WTC11 (cell line): ENCODE measurements around the gene CEP192. TPM values are rescaled to one million over a fixed set of nuclear protein-coding genes. Genes with fewer than 3 reads are reported as not detected.

Source experiments
- ATAC-seq: fragments of 200-7000 bp; cut with Tn5 transposase; 2 replicates; pipeline ENCODE4 v1.10.0; 2021; ENCODE audit warnings: mild to moderate bottlenecking, moderate library complexity
- CTCF ChIA-PET: fragments of 300-600 bp; sonication (Branson Sonifier 250); formaldehyde crosslinking; loops from one replicate; lab custom pipeline; 2021; ENCODE audit warnings: antibody characterized with exemption; lab: Charles Lee
- POLR2A ChIA-PET: fragments of 350-600 bp; sonication (Branson Sonifier 250); formaldehyde crosslinking; loops from one replicate; lab custom pipeline; 2021; ENCODE audit warnings: antibody characterized with exemption; lab: Charles Lee
- DNase-seq: peaks from one replicate; pipeline ENCODE4 v3.0.0; 2021; ENCODE audit warnings: low spot score
- H3K27ac Mint-ChIP-seq: 2 replicates; pipeline ENCODE4 v1.8.0; 2021; ENCODE audit warnings: mixed read lengths
- H3K27me3 Mint-ChIP-seq: 2 replicates; pipeline ENCODE4 v1.8.0; 2021; ENCODE audit warnings: low read depth, mild to moderate bottlenecking, moderate library complexity, mixed read lengths
- H3K36me3 Mint-ChIP-seq: 2 replicates; pipeline ENCODE4 v1.8.0; 2021; ENCODE audit warnings: mixed read lengths
- H3K4me1 Mint-ChIP-seq: 2 replicates; pipeline ENCODE4 v1.8.0; 2022; ENCODE audit warnings: mixed read lengths
- H3K4me3 Mint-ChIP-seq: 2 replicates; pipeline ENCODE4 v1.8.0; 2021; ENCODE audit warnings: mild to moderate bottlenecking, moderate library complexity, mixed read lengths
- H3K9me3 Mint-ChIP-seq: 2 replicates; pipeline ENCODE4 v1.8.0; 2021; ENCODE audit warnings: mixed read lengths
- ATF1 ChIP-seq: sonication (generic); formaldehyde crosslinking; IDR thresholded peaks from 2 replicates; pipeline ENCODE4 v1.8.1; 2023; ENCODE audit warnings: mild to moderate bottlenecking, moderate library complexity, missing genetic modification reagents
- CREM ChIP-seq: sonication (generic); formaldehyde crosslinking; IDR thresholded peaks from 2 replicates; pipeline ENCODE4 v1.8.1; 2022; ENCODE audit warnings: mild to moderate bottlenecking, missing genetic modification reagents, moderate library complexity
- EMX1 ChIP-seq: fragments of 250-450 bp; sonication (Bioruptor Pico); IDR thresholded peaks from 2 replicates; pipeline ENCODE4 v1.8.0; 2021; ENCODE audit warnings: mild to moderate bottlenecking
- GRHL2 ChIP-seq: fragments of 250-450 bp; sonication (Bioruptor Pico); IDR thresholded peaks from 2 replicates; pipeline ENCODE4 v1.8.0; 2022; ENCODE audit warnings: mild to moderate bottlenecking, moderate library complexity; ENCODE audit not compliant: insufficient replicate concordance, severe bottlenecking
- JAZF1 ChIP-seq: fragments of 250-450 bp; sonication (Bioruptor Pico); IDR thresholded peaks from 2 replicates; pipeline ENCODE4 v1.9.0; 2021; ENCODE audit warnings: moderate library complexity, mild to moderate bottlenecking, inconsistent platforms
- JUN ChIP-seq: sonication (generic); formaldehyde crosslinking; IDR thresholded peaks from 2 replicates; pipeline ENCODE4 v1.8.0; 2023; ENCODE audit warnings: mild to moderate bottlenecking, missing genetic modification reagents
- KAT7 ChIP-seq: sonication (generic); formaldehyde crosslinking; IDR thresholded peaks from 2 replicates; pipeline ENCODE4 v1.8.1; 2023; ENCODE audit warnings: missing genetic modification reagents, mild to moderate bottlenecking, borderline replicate concordance
- MXD4 ChIP-seq: fragments of 250-450 bp; sonication (Bioruptor Pico); IDR thresholded peaks from 2 replicates; pipeline ENCODE4 v1.8.0; 2021; ENCODE audit warnings: mild to moderate bottlenecking, moderate library complexity, borderline replicate concordance
- MYBL2 ChIP-seq: sonication (generic); formaldehyde crosslinking; IDR thresholded peaks from 2 replicates; pipeline ENCODE4 v1.8.1; 2023; ENCODE audit warnings: mild to moderate bottlenecking, moderate library complexity, missing genetic modification reagents
- NR3C1 ChIP-seq: sonication (generic); formaldehyde crosslinking; conservative IDR thresholded peaks from 2 replicates; pipeline ENCODE4 v1.8.1; 2023; ENCODE audit warnings: low read depth, mild to moderate bottlenecking, missing genetic modification reagents
- RORB ChIP-seq: fragments of 250-450 bp; sonication (Bioruptor Pico); IDR thresholded peaks from 2 replicates; pipeline ENCODE4 v1.9.0; 2021; ENCODE audit warnings: mild to moderate bottlenecking
- TEAD4 ChIP-seq: sonication (generic); formaldehyde crosslinking; IDR thresholded peaks from 2 replicates; pipeline ENCODE4 v1.8.0; 2022; ENCODE audit warnings: mild to moderate bottlenecking, missing genetic modification reagents
- TP53 ChIP-seq: sonication (generic); formaldehyde crosslinking; IDR thresholded peaks from 2 replicates; pipeline ENCODE4 v1.8.1; 2023; ENCODE audit warnings: mild to moderate bottlenecking, missing genetic modification reagents
- ZNF671 ChIP-seq: fragments of 250-450 bp; sonication (Bioruptor Pico); IDR thresholded peaks from 2 replicates; pipeline ENCODE4 v1.8.0; 2021; ENCODE audit warnings: mild to moderate bottlenecking
- total RNA-seq: library from RNA; stranded (reverse); gene quantifications from 3 replicates; pipeline ENCODE4 v1.2.3, GENCODE V29; 2021
- TF ChIP-seq, protein P1 (sequence below): fragments of 250-450 bp; sonication (Bioruptor Pico); IDR thresholded peaks from 2 replicates; pipeline ENCODE4 v1.9.0; 2021; ENCODE audit warnings: mild to moderate bottlenecking
- TF ChIP-seq, protein P2 (sequence below): sonication (generic); formaldehyde crosslinking; IDR thresholded peaks from 2 replicates; pipeline ENCODE4 v1.8.1; 2023; ENCODE audit warnings: mild to moderate bottlenecking, missing genetic modification reagents, moderate library complexity
- TF ChIP-seq, protein P3 (sequence below): fragments of 250-450 bp; sonication (Bioruptor Pico); IDR thresholded peaks from 2 replicates; pipeline ENCODE4 v1.9.0; 2021; ENCODE audit warnings: moderate library complexity, mild to moderate bottlenecking, inconsistent platforms, borderline replicate concordance
- TF ChIP-seq, protein P4 (sequence below): sonication (generic); formaldehyde crosslinking; conservative IDR thresholded peaks from 2 replicates; pipeline ENCODE4 v1.8.1; 2022; ENCODE audit warnings: mild to moderate bottlenecking, missing genetic modification reagents
- TF ChIP-seq, protein P5 (sequence below): sonication (generic); formaldehyde crosslinking; IDR thresholded peaks from 2 replicates; pipeline ENCODE4 v1.8.1; 2023; ENCODE audit warnings: mild to moderate bottlenecking, missing genetic modification reagents
- TF ChIP-seq, protein P6 (sequence below): sonication (generic); formaldehyde crosslinking; IDR thresholded peaks from 2 replicates; pipeline ENCODE4 v1.8.1; 2023; ENCODE audit warnings: mild to moderate bottlenecking, missing genetic modification reagents, moderate library complexity

Gene CEP192
- total RNA-seq, 1 experiment from 2014 or later = 25.4 TPM

DNA sequence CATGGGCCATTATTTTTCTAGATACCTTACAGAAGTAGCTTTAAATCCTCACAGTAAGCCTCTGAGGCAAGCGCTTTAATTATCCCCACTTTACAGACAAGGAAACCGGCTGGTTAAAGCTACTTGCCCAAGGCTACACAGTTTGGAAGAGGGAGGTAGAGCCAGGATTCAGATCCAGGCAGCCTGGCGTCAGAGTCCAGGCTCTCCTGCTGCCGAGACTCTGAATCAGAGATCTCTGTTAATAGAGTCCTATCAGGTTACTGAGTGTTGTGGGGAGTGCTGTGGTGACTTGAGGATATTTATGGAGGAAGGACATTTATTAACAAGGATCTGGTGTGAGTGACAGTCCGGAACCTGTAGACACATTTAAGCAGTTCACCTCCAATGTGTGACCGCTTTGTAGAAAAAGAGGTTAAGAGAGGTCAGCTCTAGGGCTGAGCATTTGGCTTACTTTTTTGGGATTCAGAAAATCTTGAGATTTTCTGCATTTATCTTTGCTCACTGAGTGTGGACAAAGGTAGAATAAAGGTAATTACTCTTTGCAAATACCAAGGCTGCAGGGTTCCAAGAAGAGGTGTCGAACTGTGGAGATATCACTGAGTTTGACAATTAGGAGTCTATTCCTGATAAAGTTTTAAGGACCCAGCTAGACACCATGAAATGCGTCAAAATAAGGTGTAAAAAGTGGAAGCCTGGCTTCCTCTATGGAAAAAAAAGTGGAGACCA lies 1.6 kb upstream of the CEP192 start (continued):
- TF ChIP-seq, protein P1, sequence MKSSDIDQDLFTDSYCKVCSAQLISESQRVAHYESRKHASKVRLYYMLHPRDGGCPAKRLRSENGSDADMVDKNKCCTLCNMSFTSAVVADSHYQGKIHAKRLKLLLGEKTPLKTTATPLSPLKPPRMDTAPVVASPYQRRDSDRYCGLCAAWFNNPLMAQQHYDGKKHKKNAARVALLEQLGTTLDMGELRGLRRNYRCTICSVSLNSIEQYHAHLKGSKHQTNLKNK (CRISPR knock-in tag) = no peak
- TF ChIP-seq, protein P2, sequence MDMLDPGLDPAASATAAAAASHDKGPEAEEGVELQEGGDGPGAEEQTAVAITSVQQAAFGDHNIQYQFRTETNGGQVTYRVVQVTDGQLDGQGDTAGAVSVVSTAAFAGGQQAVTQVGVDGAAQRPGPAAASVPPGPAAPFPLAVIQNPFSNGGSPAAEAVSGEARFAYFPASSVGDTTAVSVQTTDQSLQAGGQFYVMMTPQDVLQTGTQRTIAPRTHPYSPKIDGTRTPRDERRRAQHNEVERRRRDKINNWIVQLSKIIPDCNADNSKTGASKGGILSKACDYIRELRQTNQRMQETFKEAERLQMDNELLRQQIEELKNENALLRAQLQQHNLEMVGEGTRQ = no peak
- TF ChIP-seq TEAD4 (CRISPR knock-in tag) = no peak
- no peak for TF ChIP-seq RORB (CRISPR knock-in tag)
- no peak for TF ChIP-seq NR3C1 (CRISPR knock-in tag)
- no peak for TF ChIP-seq CREM
- TF ChIP-seq, protein P3, sequence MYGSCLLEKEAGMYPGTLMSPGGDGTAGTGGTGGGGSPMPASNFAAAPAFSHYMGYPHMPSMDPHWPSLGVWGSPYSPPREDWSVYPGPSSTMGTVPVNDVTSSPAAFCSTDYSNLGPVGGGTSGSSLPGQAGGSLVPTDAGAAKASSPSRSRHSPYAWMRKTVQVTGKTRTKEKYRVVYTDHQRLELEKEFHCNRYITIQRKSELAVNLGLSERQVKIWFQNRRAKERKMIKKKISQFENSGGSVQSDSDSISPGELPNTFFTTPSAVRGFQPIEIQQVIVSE (CRISPR knock-in tag) = no peak
- TF ChIP-seq KAT7 (CRISPR knock-in tag) = no peak
- no peak for TF ChIP-seq ZNF671 (CRISPR knock-in tag)

DNA sequence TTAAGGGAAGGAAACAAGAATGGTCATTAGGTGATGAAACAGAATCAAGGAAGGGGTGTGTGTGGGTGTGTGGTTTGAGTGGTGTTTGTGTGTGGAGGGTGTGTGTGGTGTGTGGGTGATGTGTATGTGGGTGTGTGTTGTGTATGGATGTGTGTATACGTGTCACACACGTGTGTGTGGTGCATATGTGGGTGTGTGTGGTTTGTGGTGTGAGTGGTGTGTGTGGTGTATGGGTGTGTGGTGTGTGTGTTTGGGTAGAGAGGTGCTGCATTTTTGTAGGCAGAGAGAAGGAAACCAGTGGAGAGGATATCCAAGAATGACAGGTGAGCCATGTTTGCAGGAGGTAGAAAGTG lies 1.1 kb upstream of the CEP192 start:
- no peak for DNase-seq
- Mint-ChIP-seq H3K27me3 (no peaks in the 10 kb centered on the region), H3K36me3 (peaks cover 3% of the 10 kb centered on the region), H3K9me3 (no peaks in the 10 kb centered on the region), H3K27ac (peak overlapping the region; percentile 96), H3K4me3 (peak overlapping the region; percentile 95), H3K4me1 (peaks cover 13% of the 10 kb centered on the region)
- TF ChIP-seq GRHL2 (CRISPR knock-in tag) (no peak), MYBL2 (CRISPR knock-in tag) (no peak)
- ChIA-PET CTCF (interaction anchor here (1.2 kb wide), 1 partner anchor 56 kb away, joined by 6 read pairs; no protein-coding TSS in a partner anchor), POLR2A (interaction anchor here (0.6 to 1.4 kb wide), 3 partner anchors 42 to 442 kb away, joined by 4 to 11 read pairs (median 8); partner anchors contain the start of gene SEH1L)
- no peak for ATAC-seq

DNA sequence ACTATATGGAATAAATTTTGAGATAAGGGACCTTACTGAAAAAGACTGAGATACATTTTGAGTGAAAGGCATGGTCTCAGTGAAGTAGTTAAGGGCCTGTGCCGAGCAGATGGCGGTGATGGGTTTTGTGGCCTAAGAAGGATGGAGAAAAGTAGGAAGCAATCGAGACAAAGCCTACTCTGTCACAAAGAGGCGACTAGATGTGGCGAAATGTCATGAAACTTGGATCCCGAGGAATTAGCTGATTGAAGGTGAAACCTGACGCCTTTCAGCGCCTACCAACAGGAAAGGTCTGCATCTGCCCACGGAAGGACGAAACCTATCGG lies 558 bp upstream of the CEP192 start:
- Mint-ChIP-seq H3K36me3 (no peaks in the 10 kb centered on the region), H3K4me1 (peaks cover 13% of the 10 kb centered on the region), H3K9me3 (no peaks in the 10 kb centered on the region), H3K27ac (peak overlapping the region; percentile 96), H3K4me3 (peak overlapping the region; percentile 95), H3K27me3 (no peaks in the 10 kb centered on the region)
- TF ChIP-seq, protein P4, sequence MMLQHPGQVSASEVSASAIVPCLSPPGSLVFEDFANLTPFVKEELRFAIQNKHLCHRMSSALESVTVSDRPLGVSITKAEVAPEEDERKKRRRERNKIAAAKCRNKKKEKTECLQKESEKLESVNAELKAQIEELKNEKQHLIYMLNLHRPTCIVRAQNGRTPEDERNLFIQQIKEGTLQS (CRISPR knock-in tag) = no peak
- TF ChIP-seq JAZF1 = no peak
- TF ChIP-seq, protein P5, sequence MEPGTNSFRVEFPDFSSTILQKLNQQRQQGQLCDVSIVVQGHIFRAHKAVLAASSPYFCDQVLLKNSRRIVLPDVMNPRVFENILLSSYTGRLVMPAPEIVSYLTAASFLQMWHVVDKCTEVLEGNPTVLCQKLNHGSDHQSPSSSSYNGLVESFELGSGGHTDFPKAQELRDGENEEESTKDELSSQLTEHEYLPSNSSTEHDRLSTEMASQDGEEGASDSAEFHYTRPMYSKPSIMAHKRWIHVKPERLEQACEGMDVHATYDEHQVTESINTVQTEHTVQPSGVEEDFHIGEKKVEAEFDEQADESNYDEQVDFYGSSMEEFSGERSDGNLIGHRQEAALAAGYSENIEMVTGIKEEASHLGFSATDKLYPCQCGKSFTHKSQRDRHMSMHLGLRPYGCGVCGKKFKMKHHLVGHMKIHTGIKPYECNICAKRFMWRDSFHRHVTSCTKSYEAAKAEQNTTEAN (CRISPR knock-in tag) = no peak
- no peak for TF ChIP-seq TP53 (CRISPR knock-in tag)
- no peak for TF ChIP-seq JUN (CRISPR knock-in tag)
- no peak for TF ChIP-seq ATF1
- no peak for TF ChIP-seq EMX1 (CRISPR knock-in tag)
- TF ChIP-seq, protein P6, sequence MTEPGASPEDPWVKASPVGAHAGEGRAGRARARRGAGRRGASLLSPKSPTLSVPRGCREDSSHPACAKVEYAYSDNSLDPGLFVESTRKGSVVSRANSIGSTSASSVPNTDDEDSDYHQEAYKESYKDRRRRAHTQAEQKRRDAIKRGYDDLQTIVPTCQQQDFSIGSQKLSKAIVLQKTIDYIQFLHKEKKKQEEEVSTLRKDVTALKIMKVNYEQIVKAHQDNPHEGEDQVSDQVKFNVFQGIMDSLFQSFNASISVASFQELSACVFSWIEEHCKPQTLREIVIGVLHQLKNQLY (CRISPR knock-in tag) = no peak
- no peak for TF ChIP-seq MXD4 (CRISPR knock-in tag)
- no peak for TF ChIP-seq RORB (CRISPR knock-in tag)
- DNase-seq = no peak
- ChIA-PET CTCF (interaction anchor here (1.0 to 2.0 kb wide), 6 partner anchors 18 to 169 kb away, joined by 3 to 11 read pairs (median 3); no protein-coding TSS in a partner anchor), POLR2A (interaction anchor here (0.5 to 1.4 kb wide), 9 partner anchors 13 to 613 kb away, joined by 3 to 11 read pairs (median 4); partner anchors contain the start of genes AFG3L2, CEP76, PSMG2 and SEH1L)
- peak; percentile 12 for ATAC-seq
